OCI-LY7 (cell line): ENCODE measurements around the gene EPSTI1. TPM values are rescaled to one million over a fixed set of nuclear protein-coding genes. Genes with fewer than 3 reads are reported as not detected.

ENCODE experiments used
- BruUV-seq: library from RNA; stranded (reverse); fragments of 400-500 nt; replicated peaks from 2 replicates; lab custom pipeline; 2021; lab: Mats Ljungman, UMichigan
- CTCF ChIA-PET: fragments of 300-600 bp; sonication (Branson Sonifier 250); formaldehyde crosslinking; loops from one replicate; lab custom pipeline; 2022; ENCODE audit warnings: antibody characterized with exemption; ENCODE audit not compliant: unreplicated experiment; lab: Charles Lee
- POLR2A ChIA-PET: fragments of 300-600 bp; sonication (Branson Sonifier 250); formaldehyde crosslinking; loops from one replicate; lab custom pipeline; 2022; ENCODE audit warnings: antibody characterized with exemption; lab: Charles Lee
- DNase-seq: peaks from one replicate; pipeline ENCODE4 v3.0.0-alpha.2; 2015; ENCODE audit warnings: low spot score
- H2AFZ ChIP-seq: fragments of 200-600 bp; sonication (generic), shearing (Covaris generic); 2 replicates; pipeline ENCODE4 v1.6.1; 2014; ENCODE audit warnings: mild to moderate bottlenecking, antibody characterized with exemption, low read length, moderate library complexity
- H3K27ac ChIP-seq: fragments of 200-600 bp; sonication (generic); 2 replicates; pipeline ENCODE4 v1.5.1; 2014; ENCODE audit warnings: mixed run types, low read depth, mild to moderate bottlenecking, moderate library complexity, low read length, inconsistent platforms; ENCODE audit not compliant: poor library complexity, severe bottlenecking
- H3K36me3 ChIP-seq: fragments of 200-600 bp; sonication (generic); 2 replicates; pipeline ENCODE4 v1.6.1; 2014; ENCODE audit warnings: mild to moderate bottlenecking, antibody characterized with exemption, low read length, moderate library complexity, mixed read lengths; ENCODE audit not compliant: insufficient read depth
- H3K4me1 ChIP-seq: fragments of 200-600 bp; sonication (generic); 2 replicates; pipeline ENCODE4 v1.5.1; 2014; ENCODE audit warnings: mild to moderate bottlenecking, low read length; ENCODE audit not compliant: insufficient read depth, poor library complexity, severe bottlenecking
- H3K4me2 ChIP-seq: fragments of 200-600 bp; sonication (generic); 2 replicates; pipeline ENCODE4 v1.6.1; 2014; ENCODE audit warnings: mild to moderate bottlenecking, low read length
- H3K4me3 ChIP-seq: fragments of 200-600 bp; sonication (generic); 2 replicates; pipeline ENCODE4 v1.5.1; 2014; ENCODE audit warnings: mild to moderate bottlenecking, low read depth, low read length; ENCODE audit not compliant: poor library complexity, severe bottlenecking
- H3K79me2 ChIP-seq: fragments of 200-600 bp; sonication (generic); 2 replicates; pipeline ENCODE4 v1.6.1; 2016; ENCODE audit warnings: low read depth, mild to moderate bottlenecking, low read length, moderate library complexity, mixed read lengths; ENCODE audit not compliant: insufficient read depth
- H3K9me2 ChIP-seq: fragments of 200-600 bp; sonication (generic); 2 replicates; pipeline ENCODE4 v1.6.1; 2016; ENCODE audit warnings: mild to moderate bottlenecking, low read length, mixed read lengths; ENCODE audit not compliant: insufficient read depth
- H3K9me3 ChIP-seq: fragments of 200-600 bp; sonication (generic); 2 replicates; pipeline ENCODE4 v1.6.1; 2014; ENCODE audit warnings: mild to moderate bottlenecking, mixed run types, low read length, mixed read lengths
- H4K20me1 ChIP-seq: fragments of 200-600 bp; sonication (generic); 2 replicates; pipeline ENCODE4 v1.6.1; 2014; ENCODE audit warnings: mild to moderate bottlenecking, antibody characterized with exemption, low read length, moderate library complexity, mixed read lengths; ENCODE audit not compliant: insufficient read depth
- EZH2phosphoT487 ChIP-seq: fragments of 200-600 bp; sonication (generic); IDR thresholded peaks from 2 replicates; pipeline ENCODE4 v1.6.1; 2018; ENCODE audit warnings: low read depth, borderline replicate concordance, mild to moderate bottlenecking, mixed run types, antibody characterized with exemption, low read length, moderate library complexity, mixed read lengths
- intact Hi-C: fragments of 100-400 bp; cut with micrococcal nuclease; formaldehyde crosslinking; loops from one replicate; pipeline ENCODE4 v1.10.0; 2022; ENCODE audit not compliant: unreplicated experiment
- total RNA-seq, 2 experiments: library from RNA; depleted of rRNA in 1 of 2; stranded (reverse); fragments of >200 nt in 1 of 2; shearing (Covaris generic) in 1 of 2; gene quantifications; 2 replicates each; pipeline ENCODE4 v1.2.3, GENCODE V29; 2014 to 2022
- TF ChIP-seq, protein P1 (sequence below): fragments of 200-600 bp; sonication (generic); conservative IDR thresholded peaks from 2 replicates; pipeline ENCODE4 v1.5.1; 2014; ENCODE audit warnings: mild to moderate bottlenecking, antibody characterized with exemption, low read length, moderate library complexity, mixed read lengths

The EPSTI1 gene
- total RNA-seq, 2 experiments from 2014 or later, result 0.49 to 2.1 TPM

DNA sequence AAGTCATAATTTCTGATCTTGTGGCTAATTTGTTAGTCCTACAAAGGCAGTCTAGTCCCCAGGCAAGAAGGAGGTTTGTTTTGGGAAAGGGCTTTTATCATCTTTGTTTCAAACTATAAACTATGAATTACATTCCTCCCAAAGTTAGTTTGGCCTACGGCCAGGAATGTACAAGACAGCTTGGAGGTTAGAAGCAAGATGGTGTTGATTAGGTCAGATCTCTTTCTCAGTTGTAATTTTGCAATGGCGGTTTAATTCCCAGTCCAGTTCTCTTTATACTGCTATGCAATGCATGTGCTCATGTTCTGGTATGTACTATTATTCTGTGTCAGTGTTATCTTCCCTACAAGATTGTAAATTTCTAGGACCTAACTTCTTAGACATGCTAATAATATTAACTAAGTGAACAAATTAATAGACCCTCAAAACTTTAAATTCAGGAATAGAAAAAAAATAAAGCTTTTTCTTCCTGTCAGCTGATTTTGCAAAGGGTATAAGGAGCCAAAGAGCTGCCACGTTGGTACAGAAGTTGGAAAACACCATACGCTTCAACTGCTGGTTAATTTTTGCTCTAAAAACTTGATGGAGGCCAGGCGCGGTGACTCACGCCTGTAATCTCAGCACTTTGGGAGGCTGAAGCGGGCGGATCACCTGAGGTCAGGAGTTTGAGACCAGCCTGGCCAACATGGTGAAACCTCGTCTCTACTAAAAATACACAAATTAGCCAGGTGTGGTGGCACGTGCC is 30.1 kb upstream of the EPSTI1 start:
- no peak overlapping the region for H2AFZ ChIP-seq
- no peak for DNase-seq
- peaks cover 4% of the 10 kb centered on the region for H3K4me1 ChIP-seq
- ChIA-PET POLR2A (interaction anchor here (0.6 kb wide), 1 partner anchor 245 kb away, joined by 3 read pairs; no protein-coding TSS in a partner anchor), CTCF (no interaction called here)
- BruUV-seq, result no TSS peak
- intact Hi-C loops, result no loop called here
- TF ChIP-seq EZH2phosphoT487, result no peak
- TF ChIP-seq, protein P1, sequence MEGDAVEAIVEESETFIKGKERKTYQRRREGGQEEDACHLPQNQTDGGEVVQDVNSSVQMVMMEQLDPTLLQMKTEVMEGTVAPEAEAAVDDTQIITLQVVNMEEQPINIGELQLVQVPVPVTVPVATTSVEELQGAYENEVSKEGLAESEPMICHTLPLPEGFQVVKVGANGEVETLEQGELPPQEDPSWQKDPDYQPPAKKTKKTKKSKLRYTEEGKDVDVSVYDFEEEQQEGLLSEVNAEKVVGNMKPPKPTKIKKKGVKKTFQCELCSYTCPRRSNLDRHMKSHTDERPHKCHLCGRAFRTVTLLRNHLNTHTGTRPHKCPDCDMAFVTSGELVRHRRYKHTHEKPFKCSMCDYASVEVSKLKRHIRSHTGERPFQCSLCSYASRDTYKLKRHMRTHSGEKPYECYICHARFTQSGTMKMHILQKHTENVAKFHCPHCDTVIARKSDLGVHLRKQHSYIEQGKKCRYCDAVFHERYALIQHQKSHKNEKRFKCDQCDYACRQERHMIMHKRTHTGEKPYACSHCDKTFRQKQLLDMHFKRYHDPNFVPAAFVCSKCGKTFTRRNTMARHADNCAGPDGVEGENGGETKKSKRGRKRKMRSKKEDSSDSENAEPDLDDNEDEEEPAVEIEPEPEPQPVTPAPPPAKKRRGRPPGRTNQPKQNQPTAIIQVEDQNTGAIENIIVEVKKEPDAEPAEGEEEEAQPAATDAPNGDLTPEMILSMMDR, result no peak
- no peak overlapping the region for H3K4me3 ChIP-seq
- no peaks in the 10 kb centered on the region for H3K36me3 ChIP-seq
- no peaks in the 10 kb centered on the region for H3K79me2 ChIP-seq
- H3K9me2 ChIP-seq, result no peaks in the 10 kb centered on the region
- no peaks in the 10 kb centered on the region for H3K9me3 ChIP-seq
- no peaks in the 10 kb centered on the region for H4K20me1 ChIP-seq
- H3K4me2 ChIP-seq, result no peak overlapping the region
- no peak overlapping the region for H3K27ac ChIP-seq

DNA sequence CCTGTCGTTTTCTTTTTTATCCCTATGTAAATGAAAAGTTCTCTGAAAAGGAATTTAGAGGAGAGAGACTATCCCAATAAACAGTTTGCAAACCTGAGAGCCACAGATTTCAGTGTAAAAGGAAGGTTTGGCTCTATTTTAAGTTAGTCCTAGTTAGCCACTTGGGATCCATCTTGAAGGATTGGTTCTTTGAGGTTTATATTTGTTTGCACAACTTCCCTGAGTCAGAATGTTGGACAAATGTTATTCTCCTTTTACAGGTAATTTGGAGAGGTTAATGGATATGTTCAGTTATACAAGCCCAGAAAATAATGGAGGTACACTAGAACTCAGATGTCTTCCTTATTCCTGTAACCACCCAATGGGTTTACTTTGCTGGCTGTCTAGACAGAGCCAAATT is 28.8 kb upstream of the EPSTI1 start:
- no peak overlapping the region for H3K4me2 ChIP-seq
- ChIA-PET CTCF (no interaction called here), POLR2A (no interaction called here)
- peaks cover 4% of the 10 kb centered on the region for H3K4me1 ChIP-seq
- no peak for DNase-seq
- H3K9me3 ChIP-seq, result no peaks in the 10 kb centered on the region
- H3K4me3 ChIP-seq, result no peak overlapping the region
- H4K20me1 ChIP-seq, result no peaks in the 10 kb centered on the region
- TF ChIP-seq EZH2phosphoT487, result no peak
- TF ChIP-seq, protein P1, result no peak
- no peaks in the 10 kb centered on the region for H3K79me2 ChIP-seq
- H3K9me2 ChIP-seq, result no peaks in the 10 kb centered on the region
- no peaks in the 10 kb centered on the region for H3K36me3 ChIP-seq
- H2AFZ ChIP-seq, result no peak overlapping the region
- no peak overlapping the region for H3K27ac ChIP-seq
- no TSS peak for BruUV-seq
- intact Hi-C loops, result no loop called here

DNA sequence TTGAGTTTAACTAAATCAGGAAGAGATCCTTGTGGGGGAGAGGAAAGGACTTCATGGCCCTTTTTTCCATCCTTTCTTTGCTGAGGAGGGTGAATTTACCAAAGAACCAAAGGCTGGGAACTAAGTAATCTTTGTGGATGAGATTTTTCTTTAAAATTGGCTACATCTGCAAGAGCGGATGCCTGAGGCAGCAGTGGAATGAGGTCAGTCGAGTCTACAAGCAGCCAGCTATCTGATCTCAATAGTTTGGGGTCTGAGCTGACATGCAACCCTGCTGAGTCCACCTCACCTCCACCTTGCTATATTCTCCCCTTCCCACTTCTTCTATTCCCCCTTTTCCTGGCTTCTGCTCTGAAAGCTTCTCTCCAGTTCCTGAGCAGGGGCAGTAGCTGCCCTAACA is 27.8 kb upstream of the EPSTI1 start:
- DNase-seq, result no peak
- no peaks in the 10 kb centered on the region for H3K79me2 ChIP-seq
- no peaks in the 10 kb centered on the region for H3K9me3 ChIP-seq
- POLR2A ChIA-PET, result no interaction called here
- H3K9me2 ChIP-seq, result no peaks in the 10 kb centered on the region
- CTCF ChIA-PET, result no interaction called here
- H3K4me2 ChIP-seq, result no peak overlapping the region
- no peak for TF ChIP-seq EZH2phosphoT487
- TF ChIP-seq, protein P1, result no peak
- H3K4me3 ChIP-seq, result no peak overlapping the region
- no TSS peak for BruUV-seq
- H3K27ac ChIP-seq, result no peak overlapping the region
- H2AFZ ChIP-seq, result no peak overlapping the region
- intact Hi-C loops, result no loop called here
- peaks cover 4% of the 10 kb centered on the region for H3K4me1 ChIP-seq
- H3K36me3 ChIP-seq, result no peaks in the 10 kb centered on the region
- H4K20me1 ChIP-seq, result no peaks in the 10 kb centered on the region
